GM15510 (cell line): ENCODE measurements around the gene SMARCB1.

Source experiments
- POLR2A ChIP-seq: IDR thresholded peaks from 3 replicates; pipeline ENCODE4 v1.6.1; 2011; ENCODE audit warnings: borderline replicate concordance; ENCODE audit not compliant: insufficient read length; ENCODE audit errors: extremely low read depth

The SMARCB1 gene

GRCh38 chr22:23877566-23877965, 90.8 kb downstream of the SMARCB1 start:
- TF ChIP-seq POLR2A = no peak

- TF ChIP-seq POLR2A = no peak
Observed at GRCh38 chr22:23878219-23878618, 91.5 kb downstream of the SMARCB1 start.

GRCh38 chr22:23882370-23882769, 95.6 kb downstream of the SMARCB1 start:
- no peak for TF ChIP-seq POLR2A

- no peak for TF ChIP-seq POLR2A
Observed at GRCh38 chr22:23883658-23884057, 96.9 kb downstream of the SMARCB1 start.

GRCh38 chr22:23884140-23884539, 97.4 kb downstream of the SMARCB1 start:
- TF ChIP-seq POLR2A = no peak
